NB4 (cell line): ENCODE measurements around the gene MADD.

ENCODE experiments used
- POLR2A ChIP-seq: IDR thresholded peaks from 2 replicates; pipeline ENCODE4 v1.6.1; 2011; ENCODE audit warnings: mild to moderate bottlenecking; ENCODE audit not compliant: insufficient read length; ENCODE audit errors: extremely low read depth
- TF ChIP-seq, protein P1 (sequence below): IDR thresholded peaks from one replicate; pipeline ENCODE4 v1.5.1; 2012; ENCODE audit warnings: low read depth, low read length

GRCh38 chr11:47239852-47240251, 30.1 kb upstream of the MADD start:
- no peak for TF ChIP-seq POLR2A
- TF ChIP-seq, protein P1, sequence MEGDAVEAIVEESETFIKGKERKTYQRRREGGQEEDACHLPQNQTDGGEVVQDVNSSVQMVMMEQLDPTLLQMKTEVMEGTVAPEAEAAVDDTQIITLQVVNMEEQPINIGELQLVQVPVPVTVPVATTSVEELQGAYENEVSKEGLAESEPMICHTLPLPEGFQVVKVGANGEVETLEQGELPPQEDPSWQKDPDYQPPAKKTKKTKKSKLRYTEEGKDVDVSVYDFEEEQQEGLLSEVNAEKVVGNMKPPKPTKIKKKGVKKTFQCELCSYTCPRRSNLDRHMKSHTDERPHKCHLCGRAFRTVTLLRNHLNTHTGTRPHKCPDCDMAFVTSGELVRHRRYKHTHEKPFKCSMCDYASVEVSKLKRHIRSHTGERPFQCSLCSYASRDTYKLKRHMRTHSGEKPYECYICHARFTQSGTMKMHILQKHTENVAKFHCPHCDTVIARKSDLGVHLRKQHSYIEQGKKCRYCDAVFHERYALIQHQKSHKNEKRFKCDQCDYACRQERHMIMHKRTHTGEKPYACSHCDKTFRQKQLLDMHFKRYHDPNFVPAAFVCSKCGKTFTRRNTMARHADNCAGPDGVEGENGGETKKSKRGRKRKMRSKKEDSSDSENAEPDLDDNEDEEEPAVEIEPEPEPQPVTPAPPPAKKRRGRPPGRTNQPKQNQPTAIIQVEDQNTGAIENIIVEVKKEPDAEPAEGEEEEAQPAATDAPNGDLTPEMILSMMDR = no peak
